Suprapubic skin (tissue), 4 donors: ENCODE data around the gene URI1. TPM values are rescaled to one million over a fixed set of nuclear protein-coding genes. Genes with fewer than 3 reads are reported as not detected.

ENCODE experiments used
- DNase-seq, 2 donors: peaks; one replicate each; pipeline ENCODE4 v3.0.0-alpha.2; 2019; ENCODE audit warnings: low spot score in 2 of 2
- H3K27ac ChIP-seq: fragments of 200-600 bp; sonication (generic); one replicate; pipeline ENCODE4 v1.5.1; 2019
- H3K27me3 ChIP-seq: fragments of 200-600 bp; sonication (generic); one replicate; pipeline ENCODE4 v1.5.1; 2019
- H3K36me3 ChIP-seq: fragments of 200-600 bp; sonication (generic); one replicate; pipeline ENCODE4 v1.5.1; 2019
- H3K4me1 ChIP-seq: fragments of 200-600 bp; sonication (generic); one replicate; pipeline ENCODE4 v1.5.1; 2019
- H3K4me3 ChIP-seq: fragments of 200-600 bp; sonication (generic); one replicate; pipeline ENCODE4 v1.5.1; 2019; ENCODE audit warnings: mild to moderate bottlenecking
- H3K9me3 ChIP-seq: fragments of 200-600 bp; sonication (generic); one replicate; pipeline ENCODE4 v1.5.1; 2019
- EP300 ChIP-seq: sonication (generic); formaldehyde crosslinking; IDR thresholded peaks from one replicate; pipeline ENCODE4 v1.6.1; 2017; ENCODE audit warnings: antibody characterized with exemption
- POLR2A ChIP-seq, 2 donors: fragments of 450-650 bp; IDR thresholded peaks; one replicate each; pipeline ENCODE4 v1.6.1; 2017; ENCODE audit warnings: antibody characterized with exemption in 2 of 2, mild to moderate bottlenecking in 2 of 2, moderate library complexity in 2 of 2
- POLR2AphosphoS5 ChIP-seq, 3 donors: sonication (generic); formaldehyde crosslinking; IDR thresholded peaks; one replicate each; pipeline ENCODE4 v1.6.1; 2017; ENCODE audit warnings: antibody characterized with exemption in 3 of 3
- WGBS: methylation state at CpG from one replicate; pipeline ENCODE4 v1.1.5; 2018; 5-methylcytosine and 5-hydroxymethylcytosine counted together
- total RNA-seq, 4 donors: library from RNA; depleted of rRNA; stranded (reverse); fragments of >200 nt; gene quantifications; one replicate each; pipeline ENCODE4 v1.1.0, GENCODE V29; 2016
- TF ChIP-seq, protein P1 (sequence below), 2 donors: fragments of 200-600 bp in 1 of 2; fragments of 450-650 bp in 1 of 2; sonication (generic) in 1 of 2; IDR thresholded peaks; one replicate each; pipeline ENCODE4 v1.5.1; 2016 to 2019; ENCODE audit warnings: antibody characterized with exemption in 2 of 2, mild to moderate bottlenecking in 1 of 2, moderate library complexity in 1 of 2

Gene URI1
- total RNA-seq, 4 donors from 2014 or later = 43.8 to 71.2 (median 58.8) TPM

DNA sequence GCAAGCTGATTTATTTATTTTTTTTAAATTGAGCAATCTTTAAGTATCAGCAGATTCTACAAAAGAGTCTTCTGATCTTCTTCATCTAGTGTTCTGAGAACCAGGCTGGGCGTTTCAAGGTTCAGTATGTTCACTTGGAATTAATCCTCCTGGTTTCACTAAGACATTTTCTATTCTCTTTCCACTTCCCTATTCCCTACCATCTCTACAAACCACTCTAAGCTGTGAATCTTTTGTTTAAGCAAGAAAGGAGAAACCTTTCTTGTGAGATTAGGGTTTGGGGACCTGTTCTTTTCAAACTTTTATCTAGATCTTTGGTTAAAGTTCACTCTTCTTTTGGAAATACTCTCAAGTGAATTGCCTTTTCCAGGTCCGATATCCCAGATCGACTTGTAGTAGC is 59.3 kb downstream of the URI1 start:
- H3K36me3 ChIP-seq = peaks cover 6% of the 10 kb centered on the region
- no peaks in the 10 kb centered on the region for H3K27me3 ChIP-seq
- TF ChIP-seq, protein P1, sequence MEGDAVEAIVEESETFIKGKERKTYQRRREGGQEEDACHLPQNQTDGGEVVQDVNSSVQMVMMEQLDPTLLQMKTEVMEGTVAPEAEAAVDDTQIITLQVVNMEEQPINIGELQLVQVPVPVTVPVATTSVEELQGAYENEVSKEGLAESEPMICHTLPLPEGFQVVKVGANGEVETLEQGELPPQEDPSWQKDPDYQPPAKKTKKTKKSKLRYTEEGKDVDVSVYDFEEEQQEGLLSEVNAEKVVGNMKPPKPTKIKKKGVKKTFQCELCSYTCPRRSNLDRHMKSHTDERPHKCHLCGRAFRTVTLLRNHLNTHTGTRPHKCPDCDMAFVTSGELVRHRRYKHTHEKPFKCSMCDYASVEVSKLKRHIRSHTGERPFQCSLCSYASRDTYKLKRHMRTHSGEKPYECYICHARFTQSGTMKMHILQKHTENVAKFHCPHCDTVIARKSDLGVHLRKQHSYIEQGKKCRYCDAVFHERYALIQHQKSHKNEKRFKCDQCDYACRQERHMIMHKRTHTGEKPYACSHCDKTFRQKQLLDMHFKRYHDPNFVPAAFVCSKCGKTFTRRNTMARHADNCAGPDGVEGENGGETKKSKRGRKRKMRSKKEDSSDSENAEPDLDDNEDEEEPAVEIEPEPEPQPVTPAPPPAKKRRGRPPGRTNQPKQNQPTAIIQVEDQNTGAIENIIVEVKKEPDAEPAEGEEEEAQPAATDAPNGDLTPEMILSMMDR (IDR thresholded peaks at IDR 0.05) = no peak
- TF ChIP-seq POLR2AphosphoS5 (IDR thresholded peaks at IDR 0.05) = no peak
- TF ChIP-seq EP300 = no peak
- TF ChIP-seq POLR2A (IDR thresholded peaks at IDR 0.05) = no peak
- 95% methylated on average over 3 of the region's 3 CpGs for WGBS
- H3K4me1 ChIP-seq = no peaks in the 10 kb centered on the region
- no peak overlapping the region for H3K4me3 ChIP-seq
- H3K9me3 ChIP-seq = peaks cover 4% of the 10 kb centered on the region
- no peak for DNase-seq
- H3K27ac ChIP-seq = no peak overlapping the region

DNA sequence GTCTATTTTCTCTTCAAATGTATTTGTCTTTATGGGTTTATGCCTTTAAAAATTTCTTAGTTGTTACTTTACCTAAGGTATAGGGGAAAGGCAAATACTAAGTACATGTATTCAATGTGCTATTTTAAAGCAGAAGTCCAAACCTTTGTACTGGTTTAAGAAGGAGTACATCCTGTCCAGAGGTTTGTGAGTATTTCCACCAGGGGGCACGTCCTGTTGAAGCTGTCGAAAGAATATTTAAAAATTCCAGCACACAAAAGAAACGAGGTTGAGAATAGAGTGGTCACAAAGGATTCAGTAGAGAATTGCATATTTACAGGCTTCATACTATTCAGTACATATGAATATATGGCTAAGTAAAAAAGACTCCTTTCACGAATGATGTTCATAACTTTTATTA is 59.8 kb downstream of the URI1 start:
- 81% methylated on average over 4 of the region's 4 CpGs for WGBS
- no peak for DNase-seq
- H3K27me3 ChIP-seq = no peaks in the 10 kb centered on the region
- peaks cover 4% of the 10 kb centered on the region for H3K9me3 ChIP-seq
- H3K36me3 ChIP-seq = peaks cover 9% of the 10 kb centered on the region
- H3K27ac ChIP-seq = no peak overlapping the region
- H3K4me3 ChIP-seq = no peak overlapping the region
- TF ChIP-seq, protein P1 (IDR thresholded peaks at IDR 0.05) = no peak
- TF ChIP-seq POLR2AphosphoS5 (IDR thresholded peaks at IDR 0.05) = no peak
- no peak for TF ChIP-seq POLR2A (IDR thresholded peaks at IDR 0.05)
- TF ChIP-seq EP300 = no peak
- H3K4me1 ChIP-seq = no peaks in the 10 kb centered on the region

DNA sequence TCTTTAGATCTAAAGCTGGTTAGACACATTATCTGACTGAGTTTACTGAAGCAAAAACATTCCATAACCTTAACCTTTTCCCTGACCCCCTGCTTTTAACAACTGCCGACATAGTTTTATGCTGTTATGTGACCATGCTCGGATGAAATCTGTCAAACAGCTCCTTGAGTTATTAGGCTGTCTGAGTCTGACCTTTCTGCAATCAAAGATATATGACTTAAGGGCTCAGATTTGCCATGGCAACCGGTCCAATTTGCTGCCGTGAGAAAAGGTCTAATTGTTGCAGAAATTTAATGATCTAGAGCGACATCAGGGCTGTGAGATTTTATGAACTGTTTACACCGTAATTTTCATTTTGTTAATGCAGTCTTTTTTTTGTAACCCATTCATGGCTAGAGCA is 61.8 kb downstream of the URI1 start:
- 73% methylated on average over 6 of the region's 6 CpGs for WGBS
- Histone ChIP-seq H3K4me3 (no peak overlapping the region), H3K27me3 (no peaks in the 10 kb centered on the region), H3K27ac (no peak overlapping the region), H3K9me3 (peaks cover 4% of the 10 kb centered on the region), H3K36me3 (peaks cover 16% of the 10 kb centered on the region), H3K4me1 (no peaks in the 10 kb centered on the region)
- no peak for DNase-seq
- TF ChIP-seq POLR2A (IDR thresholded peaks at IDR 0.05) (no peak), EP300 (no peak), POLR2AphosphoS5 (IDR thresholded peaks at IDR 0.05) (no peak)
- TF ChIP-seq, protein P1 (IDR thresholded peaks at IDR 0.05) = no peak

DNA sequence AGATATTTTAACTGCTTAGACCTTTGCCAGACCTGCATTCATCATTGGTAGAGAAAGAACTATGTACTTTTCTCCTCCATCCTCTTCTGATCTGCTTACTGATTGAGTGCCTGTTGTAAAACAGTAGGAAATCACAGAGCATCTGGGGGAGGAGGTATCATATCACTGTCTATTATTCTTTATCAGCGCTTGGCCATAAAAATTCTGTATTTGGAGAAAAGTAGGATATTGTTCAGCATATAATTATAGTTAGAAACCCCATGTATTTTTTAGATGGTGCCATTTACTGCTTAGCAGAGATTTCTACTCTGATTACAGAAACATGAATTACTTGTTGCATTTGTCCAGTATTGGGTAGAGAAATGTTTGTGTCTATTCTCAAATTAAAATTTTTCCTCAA is 62.4 kb downstream of the URI1 start:
- TF ChIP-seq POLR2AphosphoS5 (IDR thresholded peaks at IDR 0.05) = no peak
- TF ChIP-seq POLR2A (IDR thresholded peaks at IDR 0.05) = no peak
- Histone ChIP-seq H3K9me3 (peaks cover 4% of the 10 kb centered on the region), H3K4me3 (no peak overlapping the region), H3K4me1 (no peaks in the 10 kb centered on the region), H3K27me3 (no peaks in the 10 kb centered on the region), H3K36me3 (peaks cover 21% of the 10 kb centered on the region), H3K27ac (no peak overlapping the region)
- DNase-seq = no peak
- 95% methylated on average over 1 of the region's 1 CpG for WGBS

DNA sequence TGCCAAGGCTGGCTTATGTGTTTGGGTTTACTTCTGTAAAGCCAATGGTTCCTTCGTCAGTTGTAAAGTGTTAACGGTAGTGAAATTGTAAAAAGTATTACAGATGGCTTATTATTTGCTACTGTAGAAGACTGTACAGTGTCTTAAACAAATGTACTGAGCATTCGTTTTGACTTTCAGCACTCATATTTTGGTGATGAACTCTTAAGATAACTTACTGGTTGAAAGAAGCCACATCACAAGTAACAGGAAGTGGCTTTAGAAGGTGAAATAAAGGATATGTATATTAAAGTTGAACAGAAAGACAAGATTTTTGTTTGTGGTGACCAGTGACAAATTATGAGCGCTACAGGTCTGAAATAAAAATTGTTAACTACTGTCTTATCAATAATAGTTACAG is 64.2 kb downstream of the URI1 start:
- no peak overlapping the region for H3K4me3 ChIP-seq
- DNase-seq = no peak
- H3K36me3 ChIP-seq = peaks cover 32% of the 10 kb centered on the region
- no peak overlapping the region for H3K27ac ChIP-seq
- H3K4me1 ChIP-seq = no peaks in the 10 kb centered on the region
- H3K9me3 ChIP-seq = no peaks in the 10 kb centered on the region
- H3K27me3 ChIP-seq = no peaks in the 10 kb centered on the region
- no peak for TF ChIP-seq POLR2AphosphoS5 (IDR thresholded peaks at IDR 0.05)
- no peak for TF ChIP-seq POLR2A (IDR thresholded peaks at IDR 0.05)
- TF ChIP-seq, protein P1 (IDR thresholded peaks at IDR 0.05) = no peak
- TF ChIP-seq EP300 = no peak
- WGBS = 86% methylated on average over 4 of the region's 4 CpGs

DNA sequence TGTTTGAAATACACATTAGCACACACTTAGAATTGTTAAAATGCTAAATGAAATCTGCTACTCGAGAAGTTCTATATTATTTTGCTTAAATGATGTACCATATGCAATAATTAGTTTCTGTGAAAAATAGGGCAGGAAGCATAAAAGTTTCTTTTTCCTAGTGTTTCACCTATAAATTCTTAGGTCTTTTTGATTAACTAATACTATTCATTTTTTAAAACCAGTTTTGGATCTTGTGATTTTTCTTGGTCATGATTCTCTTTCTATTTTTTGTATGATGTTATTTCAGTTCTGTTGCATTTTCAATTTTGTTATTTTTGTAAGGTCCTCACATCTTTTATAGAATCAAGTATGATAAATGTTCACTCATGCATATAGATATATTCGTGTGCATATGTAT is 66.1 kb downstream of the URI1 start:
- Histone ChIP-seq H3K9me3 (no peaks in the 10 kb centered on the region), H3K4me3 (no peak overlapping the region), H3K4me1 (no peaks in the 10 kb centered on the region), H3K36me3 (peaks cover 43% of the 10 kb centered on the region), H3K27me3 (no peaks in the 10 kb centered on the region), H3K27ac (no peak overlapping the region)
- DNase-seq = no peak
- WGBS = 96% methylated on average over 2 of the region's 2 CpGs
- no peak for TF ChIP-seq POLR2A (IDR thresholded peaks at IDR 0.05)
- no peak for TF ChIP-seq POLR2AphosphoS5 (IDR thresholded peaks at IDR 0.05)
